ENCODE measurements around the gene RALBP1.

The RALBP1 gene

GRCh38 chr18:9552616-9553015 is 77.3 kb downstream of the RALBP1 start:
- no peak for DNase-seq

- no peak for DNase-seq
Observed at GRCh38 chr18:9557250-9557943, 82.1 kb downstream of the RALBP1 start.

- no peak for DNase-seq
Observed at GRCh38 chr18:9558387-9559064, 83.2 kb downstream of the RALBP1 start.

GRCh38 chr18:9559253-9559652 is 83.9 kb downstream of the RALBP1 start:
- DNase-seq = no peak

- DNase-seq = no peak
Observed at GRCh38 chr18:9561759-9562158, 86.4 kb downstream of the RALBP1 start.

- DNase-seq = no peak
Observed at GRCh38 chr18:9562584-9562983, 87.3 kb downstream of the RALBP1 start.

- DNase-seq = no peak
Observed at GRCh38 chr18:9563331-9563730, 88.0 kb downstream of the RALBP1 start.

- no peak for DNase-seq
Observed at GRCh38 chr18:9565407-9565806, 90.1 kb downstream of the RALBP1 start.

- no peak for DNase-seq
Observed at GRCh38 chr18:9568186-9568585, 92.9 kb downstream of the RALBP1 start.

GRCh38 chr18:9569178-9569577 is 93.9 kb downstream of the RALBP1 start:
- DNase-seq = no peak

GRCh38 chr18:9570255-9570654 is 94.9 kb downstream of the RALBP1 start:
- DNase-seq = no peak

GRCh38 chr18:9571546-9571945 is 96.2 kb downstream of the RALBP1 start:
- DNase-seq = no peak

GRCh38 chr18:9574473-9575115 is 99.3 kb downstream of the RALBP1 start:
- DNase-seq = no peak

GRCh38 chr18:9575558-9575957 is 100.2 kb downstream of the RALBP1 start:
- no peak for DNase-seq

GRCh38 chr18:9577361-9577760 is 102.0 kb downstream of the RALBP1 start:
- DNase-seq = no peak

GRCh38 chr18:9578306-9578705 is 103.0 kb downstream of the RALBP1 start:
- no peak for DNase-seq

- DNase-seq = no peak
Observed at GRCh38 chr18:9581667-9582066, 106.4 kb downstream of the RALBP1 start.

GRCh38 chr18:9586814-9587213 is 111.5 kb downstream of the RALBP1 start:
- no peak for DNase-seq
